GM23338 (cell line): ENCODE measurements around the gene ETNK1. TPM values are rescaled to one million over a fixed set of nuclear protein-coding genes. Genes with fewer than 3 reads are reported as not detected.

Source experiments
- ATAC-seq: fragments of 200-7000 bp; cut with Tn5 transposase; 3 replicates; pipeline ENCODE4 v1.9.1; 2020
- DNase-seq: peaks from one replicate; pipeline ENCODE4 v3.0.0-alpha.2; 2015; ENCODE audit warnings: low spot score
- H2AFZ ChIP-seq: fragments of 200-600 bp; sonication (generic); 2 replicates; pipeline ENCODE4 v1.8.0; 2016; ENCODE audit warnings: antibody characterized with exemption, mild to moderate bottlenecking, moderate library complexity
- H3F3A ChIP-seq: fragments of 200-600 bp; sonication (generic); replicated peaks from 2 replicates; pipeline ENCODE4 v1.8.0; 2017; ENCODE audit warnings: antibody characterized with exemption, mixed run types, low read depth
- H3K27ac ChIP-seq: fragments of 200-600 bp; sonication (generic); 2 replicates; pipeline ENCODE4 v1.6.1; 2016; ENCODE audit warnings: low read depth
- H3K27me3 ChIP-seq: fragments of 200-600 bp; sonication (generic); 2 replicates; pipeline ENCODE4 v1.8.0; 2016; ENCODE audit warnings: mild to moderate bottlenecking, mixed run types, moderate library complexity; ENCODE audit not compliant: insufficient read depth
- H3K36me3 ChIP-seq: fragments of 200-600 bp; sonication (generic); 2 replicates; pipeline ENCODE4 v1.8.0; 2016; ENCODE audit warnings: mild to moderate bottlenecking; ENCODE audit not compliant: insufficient read depth
- H3K4me1 ChIP-seq: fragments of 200-600 bp; sonication (generic); 2 replicates; pipeline ENCODE4 v1.8.0; 2016; ENCODE audit warnings: mild to moderate bottlenecking, moderate library complexity; ENCODE audit not compliant: insufficient read depth
- H3K4me2 ChIP-seq: fragments of 200-600 bp; sonication (generic); 2 replicates; pipeline ENCODE4 v1.7.1; 2017; ENCODE audit warnings: mixed run types
- H3K4me3 ChIP-seq: fragments of 200-600 bp; sonication (generic); 2 replicates; pipeline ENCODE4 v1.6.1; 2016; ENCODE audit warnings: mixed run types
- H3K79me2 ChIP-seq: fragments of 200-600 bp; sonication (generic); replicated peaks from 2 replicates; pipeline ENCODE4 v1.8.0; 2017; ENCODE audit warnings: mild to moderate bottlenecking; ENCODE audit not compliant: insufficient read depth
- H3K9me2 ChIP-seq: fragments of 200-600 bp; sonication (generic); 2 replicates; pipeline ENCODE4 v1.8.0; 2017; ENCODE audit not compliant: insufficient read depth
- H4K20me1 ChIP-seq: fragments of 200-600 bp; sonication (generic); replicated peaks from 2 replicates; pipeline ENCODE4 v1.8.0; 2017; ENCODE audit warnings: mild to moderate bottlenecking; ENCODE audit not compliant: insufficient read depth
- H3K27ac Mint-ChIP-seq: 2 replicates; pipeline ENCODE4 v1.8.0; 2020; ENCODE audit warnings: inconsistent platforms, mild to moderate bottlenecking, moderate library complexity, mixed read lengths
- H3K27me3 Mint-ChIP-seq: 3 replicates; pipeline ENCODE4 v1.8.0; 2022; ENCODE audit warnings: low read depth, mild to moderate bottlenecking, moderate library complexity, mixed read lengths, inconsistent platforms; ENCODE audit not compliant: insufficient read depth, poor library complexity
- H3K36me3 Mint-ChIP-seq: 3 replicates; pipeline ENCODE4 v1.8.0; 2021; ENCODE audit warnings: low read depth, mild to moderate bottlenecking, inconsistent platforms, moderate library complexity, mixed read lengths
- H3K4me1 Mint-ChIP-seq: 3 replicates; pipeline ENCODE4 v1.8.0; 2020; ENCODE audit warnings: mild to moderate bottlenecking, inconsistent platforms, mixed read lengths
- H3K4me3 Mint-ChIP-seq: 3 replicates; pipeline ENCODE4 v1.8.0; 2021; ENCODE audit warnings: moderate library complexity, mild to moderate bottlenecking, inconsistent platforms, mixed read lengths
- H3K9me3 Mint-ChIP-seq: 3 replicates; pipeline ENCODE4 v1.8.0; 2020; ENCODE audit warnings: moderate library complexity, mild to moderate bottlenecking, inconsistent platforms, mixed read lengths
- CREB1 ChIP-seq: fragments of 250-450 bp; sonication (Bioruptor Pico); IDR thresholded peaks from 2 replicates; pipeline ENCODE4 v1.5.0; 2020; ENCODE audit warnings: low read depth, mild to moderate bottlenecking, moderate library complexity
- CTCF ChIP-seq, 2 experiments: fragments of 200-600 bp in 1 of 2; sonication (generic) in 1 of 2; conservative IDR thresholded peaks; 2 replicates each; pipeline versions ENCODE4 v1.5.1 to v1.6.1; 2016 to 2017; ENCODE audit warnings: antibody characterized with exemption in 2 of 2, low read depth in 2 of 2, mild to moderate bottlenecking in 2 of 2, moderate library complexity in 1 of 2
- ETS1 ChIP-seq: IDR thresholded peaks from 2 replicates; pipeline ENCODE4 v1.6.1; 2016; ENCODE audit warnings: antibody characterized with exemption
- EZH2 ChIP-seq: fragments of 200-600 bp; sonication (generic); IDR thresholded peaks from one replicate; pipeline ENCODE4 v1.8.0; 2017; ENCODE audit warnings: antibody characterized with exemption, mild to moderate bottlenecking, low read depth; ENCODE audit not compliant: unreplicated experiment
- JUNB ChIP-seq: IDR thresholded peaks from one replicate; pipeline ENCODE4 v1.6.1; 2016; ENCODE audit warnings: antibody characterized with exemption; ENCODE audit not compliant: unreplicated experiment
- POLR2AphosphoS5 ChIP-seq: IDR thresholded peaks from 2 replicates; pipeline ENCODE4 v1.6.1; 2016; ENCODE audit warnings: antibody characterized with exemption, low read depth
- REST ChIP-seq: IDR thresholded peaks from one replicate; pipeline ENCODE4 v1.6.1; 2018; ENCODE audit warnings: antibody characterized with exemption; ENCODE audit not compliant: unreplicated experiment
- STAT1 ChIP-seq: IDR thresholded peaks from one replicate; pipeline ENCODE4 v1.6.1; 2016; ENCODE audit warnings: antibody characterized with exemption; ENCODE audit not compliant: unreplicated experiment
- ZNF114 ChIP-seq: fragments of 250-450 bp; sonication (Bioruptor Pico); IDR thresholded peaks from 2 replicates; pipeline ENCODE4 v1.5.0; 2020; ENCODE audit warnings: mild to moderate bottlenecking, moderate library complexity
- ZNF331 ChIP-seq: fragments of 250-450 bp; sonication (Bioruptor Pico); IDR thresholded peaks from 2 replicates; pipeline ENCODE4 v1.5.0; 2020; ENCODE audit warnings: low read depth, mild to moderate bottlenecking, moderate library complexity
- long read RNA-seq: library from polyadenylated mRNA; unstranded; transcript quantifications from one replicate; pipeline ENCODE4 v2.0.0, GENCODE V29; 2020; ENCODE audit not compliant: unreplicated experiment
- polyA plus RNA-seq: library from polyadenylated mRNA; unstranded; fragments of >200 nt; fragmentation: Nextera tagmentation; extraction: Ambion mirVana; gene quantifications from 2 replicates; pipeline ENCODE4 v1.2.1, GENCODE V29; 2016
- total RNA-seq: library from RNA; depleted of rRNA; stranded (reverse); fragments of >200 nt; shearing (Covaris generic); gene quantifications from 2 replicates; pipeline ENCODE4 v1.2.3, GENCODE V29; 2014; rRNA removed

The ETNK1 gene, protein sequence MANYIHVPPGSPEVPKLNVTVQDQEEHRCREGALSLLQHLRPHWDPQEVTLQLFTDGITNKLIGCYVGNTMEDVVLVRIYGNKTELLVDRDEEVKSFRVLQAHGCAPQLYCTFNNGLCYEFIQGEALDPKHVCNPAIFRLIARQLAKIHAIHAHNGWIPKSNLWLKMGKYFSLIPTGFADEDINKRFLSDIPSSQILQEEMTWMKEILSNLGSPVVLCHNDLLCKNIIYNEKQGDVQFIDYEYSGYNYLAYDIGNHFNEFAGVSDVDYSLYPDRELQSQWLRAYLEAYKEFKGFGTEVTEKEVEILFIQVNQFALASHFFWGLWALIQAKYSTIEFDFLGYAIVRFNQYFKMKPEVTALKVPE
- 87.6 and 101 TPM in 2 replicates for total RNA-seq
- 33.1 and 41.9 TPM in 2 replicates for polyA plus RNA-seq
- long read RNA-seq, full-length matches to known transcripts = 8 of 12 reads
- long read RNA-seq, partial matches to known transcripts = 2 of 12 reads
- long read RNA-seq, other reads (novel, unspliced or antisense) = 2 of 12 reads

GRCh38 chr12:22624870-22625761 is at the start of gene ETNK1:
Gene ETNK1, plus strand, starts transcription at chr12:22625171. Its CDS starts 260 bp downstream, at chr12:22625431.
- H3K9me2 ChIP-seq = no peaks in the 10 kb centered on the region
- peak within 1 kb of the TSS; percentile 19 for H2AFZ ChIP-seq
- peaks cover 48% of the 10 kb centered on the region for H3K79me2 ChIP-seq
- Mint-ChIP-seq H3K27ac (peak within 1 kb of the TSS; percentile 93), H3K4me3 (peak within 1 kb of the TSS; percentile 87), H3K9me3 (no peaks in the 10 kb centered on the region), H3K27me3 (peaks cover 3% of the 10 kb centered on the region), H3K36me3 (no peaks in the 10 kb centered on the region; the same call in 2 of the 3 replicates), H3K4me1 (peaks cover 30% of the 10 kb centered on the region)
- peak; percentile 95 for ATAC-seq
- peak within 1 kb of the TSS; percentile 97 for H3K27ac ChIP-seq
- no peak for TF ChIP-seq JUNB
- TF ChIP-seq CREB1 = peak; percentile 90
- peak; percentile 93 for TF ChIP-seq POLR2AphosphoS5
- TF ChIP-seq ZNF331 = no peak
- H4K20me1 ChIP-seq = 0 out of 2 replicates have a peak, but pooled peaks cover 4% of the 10 kb centered on the region
- peak; percentile 95 for DNase-seq
- H3K4me2 ChIP-seq = peak within 1 kb of the TSS; percentile 82
- H3F3A ChIP-seq = no peaks in the 10 kb centered on the region
- H3K4me1 ChIP-seq = peaks cover 17% of the 10 kb centered on the region
- H3K27me3 ChIP-seq = no peaks in the 10 kb centered on the region
- peak within 1 kb of the TSS; percentile 76 for H3K4me3 ChIP-seq
- H3K36me3 ChIP-seq = no peaks in the 10 kb centered on the region

- no peaks in the 10 kb centered on the region for H3K27me3 Mint-ChIP-seq
- ATAC-seq = no peak
- H3K36me3 ChIP-seq = no peaks in the 10 kb centered on the region
- TF ChIP-seq EZH2 = no peak
- no peak for TF ChIP-seq CTCF (conservative IDR thresholded peaks at IDR 0.05; ENCODE audit: low read depth in 2 of 2)
- no peak for TF ChIP-seq ETS1
- TF ChIP-seq ZNF114 (CRISPR knock-in tag) = no peak
- no peak for TF ChIP-seq REST
- TF ChIP-seq POLR2AphosphoS5 = no peak
- TF ChIP-seq STAT1 = no peak
Observed at GRCh38 chr12:22576065-22576464, 48.9 kb upstream of the ETNK1 start.

More at GRCh38 chr12:22576065-22576464, 48.9 kb upstream of the ETNK1 start:
- no peaks in the 10 kb centered on the region for H3K9me2 ChIP-seq
- H2AFZ ChIP-seq = no peak overlapping the region
- no peak overlapping the region for H3K27ac Mint-ChIP-seq
- H3K79me2 ChIP-seq = no peaks in the 10 kb centered on the region
- no peaks in the 10 kb centered on the region for H3K27me3 ChIP-seq
- no peak overlapping the region for H3K27ac ChIP-seq
- no peak overlapping the region for H3K4me3 Mint-ChIP-seq
- H3K4me1 Mint-ChIP-seq = no peaks in the 10 kb centered on the region; the same call in 2 of the 3 replicates
- no peak overlapping the region for H3K4me3 ChIP-seq
- H3K4me2 ChIP-seq = no peak overlapping the region
- peaks cover 3% of the 10 kb centered on the region; the same call in 1 of the 3 replicates for H3K36me3 Mint-ChIP-seq
- H3K4me1 ChIP-seq = no peaks in the 10 kb centered on the region
- no peaks in the 10 kb centered on the region for H4K20me1 ChIP-seq
- peaks cover 2% of the 10 kb centered on the region; the same call in 1 of the 3 replicates for H3K9me3 Mint-ChIP-seq
- H3F3A ChIP-seq = no peaks in the 10 kb centered on the region
- DNase-seq = no peak
